LNCaP clone FGC (cell line): ENCODE results near the gene GNE.
"Not testable (repeated sequence)": the region's sequence is repeated elsewhere in the genome, so short reads cannot be mapped to it uniquely, and the experiment has no call there.

Experiments used
- DNase-seq: peaks from one replicate; pipeline ENCODE4 v3.0.0-alpha.2; 2011; ENCODE audit warnings: low read depth
- H3K4me3 ChIP-seq: 2 replicates; pipeline ENCODE4 v1.5.1; 2011; ENCODE audit warnings: mild to moderate bottlenecking, low read depth, low read length, control low read depth
- TF ChIP-seq, protein P1 (sequence below): IDR thresholded peaks from 2 replicates; pipeline ENCODE4 v1.5.1; 2012; ENCODE audit warnings: mild to moderate bottlenecking; ENCODE audit not compliant: control insufficient read depth, insufficient read depth; ENCODE audit errors: extremely low read depth

Gene GNE

DNA sequence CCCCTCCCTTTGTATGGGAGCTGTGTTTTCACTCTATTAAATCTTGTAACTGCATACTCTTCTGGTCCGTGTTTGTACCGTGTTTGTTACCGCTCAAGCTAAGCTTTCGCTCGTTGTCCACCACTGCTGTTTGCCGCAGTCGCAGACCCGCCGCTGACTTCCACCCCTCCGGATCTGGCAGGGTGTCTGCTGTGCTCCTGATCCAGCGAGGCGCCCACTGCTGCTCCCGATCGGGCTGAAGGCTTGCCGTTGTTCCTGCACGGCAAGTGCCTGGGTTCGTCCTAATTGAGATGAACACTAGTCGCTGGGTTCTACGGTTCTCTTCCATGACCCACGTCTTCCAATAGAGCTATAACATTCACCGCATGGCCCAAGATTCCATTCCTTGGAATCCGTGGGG is 6.6 kb upstream of the GNE start:
- TF ChIP-seq, protein P1, sequence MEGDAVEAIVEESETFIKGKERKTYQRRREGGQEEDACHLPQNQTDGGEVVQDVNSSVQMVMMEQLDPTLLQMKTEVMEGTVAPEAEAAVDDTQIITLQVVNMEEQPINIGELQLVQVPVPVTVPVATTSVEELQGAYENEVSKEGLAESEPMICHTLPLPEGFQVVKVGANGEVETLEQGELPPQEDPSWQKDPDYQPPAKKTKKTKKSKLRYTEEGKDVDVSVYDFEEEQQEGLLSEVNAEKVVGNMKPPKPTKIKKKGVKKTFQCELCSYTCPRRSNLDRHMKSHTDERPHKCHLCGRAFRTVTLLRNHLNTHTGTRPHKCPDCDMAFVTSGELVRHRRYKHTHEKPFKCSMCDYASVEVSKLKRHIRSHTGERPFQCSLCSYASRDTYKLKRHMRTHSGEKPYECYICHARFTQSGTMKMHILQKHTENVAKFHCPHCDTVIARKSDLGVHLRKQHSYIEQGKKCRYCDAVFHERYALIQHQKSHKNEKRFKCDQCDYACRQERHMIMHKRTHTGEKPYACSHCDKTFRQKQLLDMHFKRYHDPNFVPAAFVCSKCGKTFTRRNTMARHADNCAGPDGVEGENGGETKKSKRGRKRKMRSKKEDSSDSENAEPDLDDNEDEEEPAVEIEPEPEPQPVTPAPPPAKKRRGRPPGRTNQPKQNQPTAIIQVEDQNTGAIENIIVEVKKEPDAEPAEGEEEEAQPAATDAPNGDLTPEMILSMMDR: no peak
- DNase-seq: no peak
- H3K4me3 ChIP-seq: no peak overlapping the region

DNA sequence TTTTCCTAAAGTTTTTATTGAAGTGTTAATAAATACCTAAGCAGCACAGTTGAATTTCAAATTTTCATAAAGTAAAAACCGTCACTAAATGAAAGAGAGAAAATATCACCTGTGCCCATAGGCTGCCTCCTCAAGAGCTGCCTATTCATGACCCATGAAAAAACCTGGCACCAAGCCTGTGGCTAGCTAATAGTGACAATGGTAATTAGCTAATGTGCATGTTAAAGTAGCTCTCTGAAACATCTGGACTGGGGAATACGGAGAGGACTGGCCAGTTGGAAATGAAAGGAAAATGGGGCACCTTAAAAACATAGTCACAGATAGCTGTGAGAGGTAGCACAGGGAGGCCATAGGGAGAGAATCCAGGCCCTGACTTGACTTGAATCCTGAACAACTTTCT is 5.4 kb upstream of the GNE start:
- DNase-seq: no peak

DNA sequence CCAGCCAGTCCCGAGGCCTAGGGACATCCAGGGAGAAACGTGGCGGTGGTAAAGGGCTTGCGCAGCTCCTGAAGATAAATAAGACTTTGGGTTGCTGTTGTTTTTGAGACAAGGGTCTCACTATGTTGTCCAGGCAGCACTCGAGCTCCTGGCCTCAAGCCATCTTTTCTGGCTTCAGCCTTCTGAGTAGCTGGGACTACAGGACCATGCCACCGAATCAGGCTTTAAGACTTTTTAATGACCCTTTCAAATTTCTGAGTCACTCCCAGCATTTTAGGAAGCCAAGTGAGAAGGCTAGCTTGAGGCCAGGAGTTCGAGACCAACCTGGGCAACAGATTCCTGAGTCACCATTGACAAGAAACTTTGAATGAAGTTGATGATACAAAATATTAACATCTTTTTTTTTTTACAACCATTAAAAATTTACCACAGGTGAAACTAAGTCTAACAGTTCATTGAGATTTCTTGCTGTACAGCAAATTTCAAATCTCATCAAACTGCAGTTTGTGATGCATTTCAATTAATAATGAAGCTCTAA is 817 bp upstream of the GNE start:
- no peak for DNase-seq
- no peak overlapping the region for H3K4me3 ChIP-seq
- TF ChIP-seq, protein P1: no peak

More for the DNA sequence above, 5.4 kb upstream of the GNE start:
- TF ChIP-seq, protein P1: no peak
- no peak overlapping the region for H3K4me3 ChIP-seq

DNA sequence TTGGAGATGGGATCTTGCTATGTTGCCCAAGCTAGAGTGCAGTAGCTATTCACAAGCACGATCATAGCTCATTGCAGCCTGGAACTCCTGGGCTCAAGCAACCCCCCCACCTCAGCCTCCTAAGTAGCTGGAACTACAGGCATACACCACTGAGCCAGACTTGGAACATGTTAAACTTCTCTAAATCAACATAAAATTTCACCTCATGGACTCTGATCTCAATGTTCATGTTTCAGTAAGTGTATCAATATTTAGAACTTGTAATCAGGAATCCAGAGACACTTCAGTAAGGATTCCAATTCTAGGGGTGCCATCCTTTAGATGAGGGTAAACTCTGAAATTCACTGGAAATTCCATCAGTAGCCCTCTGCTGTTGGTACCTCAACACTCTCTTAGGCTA is 6.8 kb downstream of the GNE start:
- TF ChIP-seq, protein P1: no peak
- DNase-seq: no peak
- no peak overlapping the region for H3K4me3 ChIP-seq

DNA sequence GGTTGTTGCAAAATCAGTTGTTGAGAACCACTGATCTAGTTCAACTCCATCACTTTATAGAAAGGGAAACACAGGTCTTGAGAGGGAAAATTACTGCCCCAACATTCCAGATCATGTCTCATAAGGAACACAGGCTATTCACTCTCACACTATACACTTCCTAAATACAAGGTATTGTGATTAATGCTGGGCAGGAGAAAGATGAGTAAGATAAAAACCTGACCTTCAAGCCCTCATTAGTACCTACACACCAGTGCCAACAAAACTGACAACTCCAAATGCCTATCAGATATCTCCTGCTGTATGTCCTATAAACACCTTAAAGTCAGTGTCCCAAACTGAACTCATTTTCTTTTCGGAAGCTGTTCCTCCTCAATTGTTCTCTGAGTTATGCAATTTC is 8.2 kb downstream of the GNE start:
- no peak for DNase-seq
- no peak overlapping the region for H3K4me3 ChIP-seq
- TF ChIP-seq, protein P1: no peak

DNA sequence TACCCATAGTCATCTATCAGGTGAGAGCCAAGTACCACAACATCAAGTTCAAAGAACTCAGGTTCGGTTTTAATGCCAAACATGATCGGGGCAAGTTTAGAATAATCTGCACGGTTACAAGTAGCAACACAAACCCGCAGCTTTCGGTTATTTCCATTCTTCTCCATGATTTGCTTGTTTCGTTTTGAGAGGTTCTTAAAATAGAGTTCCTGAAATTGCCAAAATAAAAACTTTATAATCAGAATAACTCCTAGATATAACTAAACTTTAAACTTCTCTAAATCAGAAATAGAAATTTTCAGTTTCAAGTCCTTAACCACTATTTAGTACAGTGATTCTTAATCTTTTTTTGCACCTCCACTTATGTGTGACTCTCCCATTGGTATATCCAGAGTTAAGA is 9.1 kb downstream of the GNE start:
- DNase-seq: no peak
- H3K4me3 ChIP-seq: no peak overlapping the region
- TF ChIP-seq, protein P1: no peak

DNA sequence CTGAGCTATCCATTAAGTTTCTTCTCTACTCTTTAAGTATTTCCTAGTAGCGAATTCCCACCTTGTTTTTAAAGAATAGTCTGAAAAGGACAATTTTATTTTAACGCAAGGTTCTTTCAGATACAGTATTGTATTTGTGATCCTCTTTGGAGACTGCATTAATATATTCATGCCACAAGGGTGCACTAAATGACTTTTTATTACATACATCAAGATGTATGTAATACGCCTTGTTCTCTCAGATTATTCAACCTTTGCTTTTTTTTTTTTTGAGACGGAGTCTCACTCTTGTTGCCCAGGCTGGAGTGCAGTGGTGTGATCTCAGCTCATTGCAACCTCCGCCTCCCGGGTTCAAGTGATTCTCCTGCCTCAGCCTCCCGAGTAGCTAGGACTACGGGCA is 10.2 kb downstream of the GNE start:
- TF ChIP-seq, protein P1: peak; percentile 57
- H3K4me3 ChIP-seq, DNase-seq: not testable (repeated sequence)
